VCaP (cell line): ENCODE data around the gene AMOTL2.

Experiments used
- H3K27ac ChIP-seq: fragments of 450-650 bp; 2 replicates; pipeline ENCODE4 v1.5.1; 2017
- CTCF ChIP-seq: fragments of 450-650 bp; conservative IDR thresholded peaks from 2 replicates; pipeline ENCODE4 v1.5.1; 2017; ENCODE audit warnings: mild to moderate bottlenecking, moderate library complexity

The AMOTL2 gene

GRCh38 chr3:134340362-134340981, 33.8 kb downstream of the AMOTL2 start:
- H3K27ac ChIP-seq, result no peak overlapping the region
- TF ChIP-seq CTCF, result no peak

- H3K27ac ChIP-seq, result no peak overlapping the region
These were observed 34.3 kb downstream of the AMOTL2 start for GRCh38 chr3:134339913-134340312.

GRCh38 chr3:134339331-134339730, 34.9 kb downstream of the AMOTL2 start:
- no peak for TF ChIP-seq CTCF
- H3K27ac ChIP-seq, result no peak overlapping the region

More at GRCh38 chr3:134339913-134340312, 34.3 kb downstream of the AMOTL2 start:
- no peak for TF ChIP-seq CTCF

- H3K27ac ChIP-seq, result no peak overlapping the region
- no peak for TF ChIP-seq CTCF
These were observed 35.6 kb downstream of the AMOTL2 start for GRCh38 chr3:134338516-134339261.

- no peak for TF ChIP-seq CTCF
- H3K27ac ChIP-seq, result no peak overlapping the region
These were observed 36.1 kb downstream of the AMOTL2 start for GRCh38 chr3:134338201-134338512.

GRCh38 chr3:134337511-134338200, 36.6 kb downstream of the AMOTL2 start:
- H3K27ac ChIP-seq, result no peak overlapping the region
- TF ChIP-seq CTCF, result no peak

- H3K27ac ChIP-seq, result no peak overlapping the region
- no peak for TF ChIP-seq CTCF
These were observed 37.2 kb downstream of the AMOTL2 start for GRCh38 chr3:134337071-134337482.
